HG03159 (cell line): ENCODE results near the gene CPB1.

ENCODE experiments used
- ATAC-seq: cut with Tn5 transposase; IDR thresholded peaks from one replicate; pipeline ENCODE4 v1.9.1; 2021; ENCODE audit warnings: mild to moderate bottlenecking, moderate library complexity; ENCODE audit not compliant: unreplicated experiment

The CPB1 gene

GRCh38 chr3:148829926-148830325 is 2.3 kb downstream of the CPB1 start:
- no peak for ATAC-seq

DNA sequence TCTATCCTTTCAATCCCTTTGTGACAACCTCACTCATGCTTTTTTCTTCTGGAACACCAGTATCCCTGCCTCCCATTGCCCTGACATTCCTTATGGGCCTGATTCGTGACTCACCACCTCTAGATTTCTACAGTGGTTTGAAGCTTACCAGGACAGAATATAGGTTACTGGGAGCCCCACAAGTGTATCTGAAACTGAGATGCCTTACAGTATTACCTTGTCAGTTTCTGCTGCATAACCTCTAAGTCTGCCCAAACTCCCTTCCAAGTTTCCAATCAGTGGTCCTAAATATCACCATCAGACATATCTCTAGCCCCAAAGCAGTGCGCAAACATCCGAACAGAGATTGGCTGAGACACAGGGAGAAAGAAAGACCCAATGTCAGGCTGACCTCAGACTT is 5.6 kb downstream of the CPB1 start:
- no peak for ATAC-seq

DNA sequence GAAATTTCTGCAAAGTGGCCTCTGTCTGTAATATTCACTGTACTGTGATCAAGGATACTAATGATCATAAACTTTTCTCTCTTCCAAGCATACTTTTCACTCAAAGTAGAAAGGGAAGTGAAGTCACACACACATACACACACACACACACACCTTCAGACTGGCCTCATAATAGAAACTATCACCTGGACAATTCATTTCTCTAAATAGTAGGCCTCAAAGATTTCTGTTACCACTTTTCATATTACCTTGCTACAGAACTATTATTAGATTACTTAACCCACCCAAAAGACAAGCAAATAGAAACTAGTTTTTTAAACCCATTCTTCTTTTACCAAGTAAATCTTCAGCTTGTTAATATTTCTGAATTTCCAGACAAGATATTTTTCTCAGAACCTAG is 12.2 kb downstream of the CPB1 start:
- ATAC-seq = peak; percentile 68

GRCh38 chr3:148840451-148840850 is 12.8 kb downstream of the CPB1 start:
- ATAC-seq = no peak

DNA sequence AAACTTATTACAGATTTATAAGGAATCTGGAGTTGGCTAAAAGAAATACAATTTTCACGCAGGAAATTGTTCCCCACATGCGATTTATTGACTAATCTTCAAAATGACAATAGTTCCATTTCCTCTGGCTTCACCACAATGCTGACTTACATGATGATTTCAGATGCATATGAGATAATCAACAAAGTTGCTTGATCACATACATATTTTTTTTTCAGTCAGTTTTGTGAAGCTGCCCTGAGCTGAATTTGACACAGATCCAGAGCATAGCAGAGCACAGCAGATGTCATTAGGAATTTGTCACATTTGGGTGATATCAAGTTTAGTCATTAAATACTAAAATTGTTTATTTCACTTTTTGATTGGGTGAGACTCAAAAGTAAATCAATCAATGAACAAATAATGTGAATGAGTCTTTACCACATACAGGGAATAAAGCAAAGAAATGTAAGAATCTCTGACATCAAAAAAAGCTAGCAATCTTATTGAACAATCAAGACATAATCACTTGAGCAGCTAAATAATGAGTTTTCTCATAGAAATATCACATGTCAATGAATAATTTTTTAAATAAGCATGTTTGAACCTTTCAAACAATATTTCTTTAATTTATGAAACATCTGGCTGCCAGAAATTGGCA is 18.3 kb downstream of the CPB1 start:
- ATAC-seq = no peak

- no peak for ATAC-seq
These were observed 19.7 kb downstream of the CPB1 start for GRCh38 chr3:148847351-148847750.

DNA sequence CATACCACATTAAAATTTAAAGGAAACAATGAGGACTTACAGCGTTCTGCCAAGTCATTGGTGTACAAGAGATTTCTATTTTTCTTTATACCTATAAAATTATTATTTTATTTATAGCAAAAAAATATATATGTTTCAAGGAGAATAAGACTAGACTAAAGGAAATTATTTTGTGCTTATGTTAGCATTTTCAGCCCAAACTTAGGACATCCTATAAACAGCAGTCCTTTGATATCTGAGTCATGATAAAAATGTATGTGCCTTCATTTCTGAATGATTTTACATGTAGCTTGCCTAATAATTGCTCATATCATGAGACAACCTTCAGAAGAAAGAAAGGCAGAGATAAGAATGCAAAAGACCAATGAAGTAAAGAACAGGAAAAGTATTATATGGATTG is 20.8 kb downstream of the CPB1 start:
- no peak for ATAC-seq

DNA sequence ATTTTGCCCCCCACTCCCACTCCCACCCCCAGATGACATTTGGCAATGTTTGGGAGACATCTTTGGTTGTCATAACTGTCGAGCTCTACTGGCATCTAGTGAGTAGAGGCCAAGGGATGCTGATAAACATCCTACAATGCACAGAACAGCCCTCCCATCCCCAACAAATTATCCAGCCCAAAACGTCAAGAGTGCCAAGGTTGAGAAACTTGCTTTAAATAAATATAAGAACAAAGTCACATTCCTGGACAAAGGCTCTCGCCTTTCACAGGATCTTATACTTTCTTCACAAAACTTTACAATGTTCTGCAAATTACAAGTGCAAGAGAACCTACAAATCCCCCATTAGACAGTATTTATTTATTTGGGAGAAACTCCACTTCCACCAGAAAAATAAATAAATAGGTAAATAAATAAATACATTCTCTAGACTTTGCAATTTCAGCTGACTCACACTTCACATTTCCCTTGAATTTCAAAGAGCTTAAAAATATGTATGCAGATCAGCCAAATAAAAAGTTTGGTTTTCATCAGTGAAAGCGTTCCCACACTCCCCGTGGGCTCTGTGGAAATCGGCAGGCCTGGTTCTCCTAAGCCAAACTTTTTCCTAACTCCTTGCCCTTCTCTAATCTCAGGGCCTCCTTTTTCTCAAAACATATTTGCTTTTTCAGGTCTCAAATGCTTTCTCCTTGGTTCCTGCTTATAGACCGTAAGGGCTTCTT is 24.8 kb downstream of the CPB1 start:
- ATAC-seq = no peak

GRCh38 chr3:148853076-148853475 is 25.5 kb downstream of the CPB1 start:
- ATAC-seq = no peak

GRCh38 chr3:148854061-148854460 is 26.4 kb downstream of the CPB1 start:
- ATAC-seq = no peak

- no peak for ATAC-seq
These were observed 28.8 kb downstream of the CPB1 start for GRCh38 chr3:148856384-148856783.

- no peak for ATAC-seq
These were observed 29.7 kb downstream of the CPB1 start for GRCh38 chr3:148857316-148857715.

GRCh38 chr3:148861277-148861869 is 33.8 kb downstream of the CPB1 start:
- peak; percentile 85 for ATAC-seq

DNA sequence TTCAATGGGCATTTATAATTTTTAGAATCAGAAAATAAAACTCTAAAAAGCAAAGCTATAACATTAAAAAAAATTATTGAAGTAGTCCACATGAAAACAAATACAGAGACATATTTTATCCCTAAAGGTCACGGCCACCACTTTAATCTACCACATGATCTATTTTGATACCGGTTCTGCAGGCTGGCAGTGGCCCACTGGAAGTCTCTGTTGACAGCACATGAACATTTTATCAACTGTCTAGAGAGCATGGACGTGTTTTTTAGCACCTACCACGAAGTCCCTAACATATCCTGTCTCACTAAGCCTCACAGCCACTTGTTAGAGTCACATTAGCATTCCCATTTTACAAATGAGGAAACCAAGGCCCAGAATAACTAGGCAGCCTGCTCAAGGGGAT is 35.7 kb downstream of the CPB1 start:
- no peak for ATAC-seq

DNA sequence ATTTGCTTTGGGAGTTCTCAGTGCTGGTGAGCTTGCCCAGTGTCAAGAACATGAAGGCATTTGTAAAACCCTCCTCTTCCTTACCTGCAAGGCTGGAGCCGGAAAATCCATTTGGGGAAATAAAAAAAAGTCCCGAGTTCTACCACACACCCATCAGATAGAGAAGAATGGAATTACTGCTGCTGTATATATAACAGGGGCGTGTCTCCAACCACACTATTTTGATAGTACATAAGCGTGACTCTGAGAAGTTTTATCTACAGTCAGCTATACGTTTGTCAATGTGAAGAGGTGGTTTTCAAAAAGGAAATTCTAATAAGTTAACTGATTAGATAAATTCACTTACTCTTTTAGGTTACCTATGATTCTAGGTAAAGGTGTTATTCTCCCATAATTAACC is 36.2 kb downstream of the CPB1 start:
- no peak for ATAC-seq

- no peak for ATAC-seq
These were observed 37.4 kb downstream of the CPB1 start, which contains the start of gene CPA3 for GRCh38 chr3:148865049-148865448. Gene CPA3, plus strand, starts transcription at chr3:148865296. Its CDS starts 12 bp downstream, at chr3:148865308.

GRCh38 chr3:148866261-148866660 is 38.6 kb downstream of the CPB1 start:
- no peak for ATAC-seq

DNA sequence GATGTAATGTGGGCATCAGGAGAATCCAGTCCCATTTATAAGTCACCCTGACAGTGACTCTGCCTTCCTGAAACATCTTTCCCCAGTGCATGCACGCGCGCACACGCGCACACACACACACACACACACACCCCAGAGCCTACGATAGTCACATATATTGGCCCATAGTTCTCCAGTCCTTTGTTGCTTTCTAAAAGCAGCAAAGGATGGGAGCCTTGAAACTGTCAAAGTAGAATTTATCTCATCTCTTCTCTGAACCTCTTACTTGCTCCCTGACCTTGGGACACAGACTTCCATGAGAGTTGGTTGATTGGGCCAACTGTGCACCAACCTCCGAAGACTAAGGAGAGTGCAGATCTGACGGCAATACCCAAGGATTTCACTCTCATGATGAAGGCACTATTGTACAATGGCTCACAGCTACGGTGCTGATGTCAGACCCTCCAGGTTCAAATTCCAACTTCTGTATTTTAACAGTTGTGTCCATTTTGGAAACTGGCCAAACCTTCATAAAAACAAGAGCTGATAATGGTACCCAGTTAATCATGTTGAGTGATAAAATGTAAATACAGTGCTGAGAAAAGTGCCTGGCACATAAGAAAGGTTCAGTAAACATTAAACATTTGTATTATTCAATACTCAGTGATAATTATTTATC is 45.8 kb downstream of the CPB1 start:
- no peak for ATAC-seq

DNA sequence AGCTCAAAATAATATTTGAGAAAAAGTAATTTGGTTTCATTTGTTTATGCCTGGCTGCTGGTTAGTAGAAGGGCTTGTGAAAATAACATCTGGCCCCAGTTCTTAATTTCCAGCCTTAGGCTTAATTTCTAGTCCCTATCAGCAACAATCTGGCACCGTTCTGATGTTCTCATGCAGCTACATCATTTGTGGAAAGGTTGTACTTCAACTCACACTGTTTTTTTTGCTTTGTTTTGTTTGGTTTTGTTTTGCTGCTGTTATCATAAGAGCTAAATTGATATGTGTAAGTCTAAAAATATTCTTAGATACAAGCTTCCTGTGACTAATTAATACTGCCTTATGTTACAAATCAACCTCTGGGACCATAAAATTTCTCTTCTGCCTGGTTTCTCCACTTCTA is 46.4 kb downstream of the CPB1 start:
- ATAC-seq = no peak

- ATAC-seq = no peak
These were observed 50.5 kb downstream of the CPB1 start for GRCh38 chr3:148878095-148878494.

DNA sequence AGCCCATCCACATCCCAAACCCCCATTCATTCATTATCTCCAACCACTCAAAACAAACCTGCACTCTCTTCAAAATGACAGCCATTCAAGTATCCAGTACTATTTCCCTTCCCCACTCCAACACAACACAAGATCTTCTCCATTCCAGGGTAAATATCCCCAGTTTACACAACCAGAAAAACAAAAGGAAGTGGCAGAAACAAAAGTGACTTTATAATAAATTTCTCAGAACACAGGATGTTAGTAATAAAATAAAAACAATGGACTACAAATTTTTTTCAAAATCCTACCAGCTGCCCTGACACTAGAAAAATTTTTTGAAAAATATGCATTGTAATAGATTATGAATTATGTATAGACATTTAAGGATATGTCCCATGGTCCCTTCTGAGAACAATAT is 51.6 kb downstream of the CPB1 start:
- no peak for ATAC-seq

DNA sequence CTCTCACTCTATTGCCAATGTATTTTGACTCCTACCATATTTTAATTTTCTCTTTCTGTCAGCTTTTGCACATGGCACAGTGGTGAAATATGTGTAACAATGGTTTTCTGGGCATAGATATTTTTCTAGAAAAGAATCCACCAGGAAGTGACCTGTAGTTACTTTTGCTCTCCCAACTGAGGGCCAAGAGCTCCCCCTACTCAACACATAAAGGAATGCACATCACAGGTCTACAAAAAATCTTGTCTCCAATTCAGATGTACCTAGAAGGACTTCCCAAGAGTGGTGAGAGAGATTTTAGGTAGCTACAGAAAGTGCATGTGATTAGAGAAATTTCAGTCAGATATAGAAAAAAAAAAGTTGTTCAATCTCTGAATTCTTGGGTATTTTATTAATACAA is 53.1 kb downstream of the CPB1 start:
- peak; percentile 59 for ATAC-seq
